GM12878 (cell line): Measurements from ENCODE around the gene INTU. TPM values are rescaled to one million over a fixed set of nuclear protein-coding genes. Genes with fewer than 3 reads are reported as not detected.

Source experiments
- ATAC-seq: fragments of 200-7000 bp; cut with Tn5 transposase; 3 replicates; pipeline ENCODE4 v1.9.1; 2020; ENCODE audit warnings: mild to moderate bottlenecking, moderate library complexity
- BruUV-seq: library from RNA; stranded (reverse); fragments of 400-500 nt; replicated peaks from 2 replicates; lab custom pipeline; 2021; lab: Mats Ljungman, UMichigan
- CTCF ChIA-PET: fragments of 300-600 bp; sonication (Branson Sonifier 250); formaldehyde crosslinking; extraction: SDS; loops from one replicate; lab custom pipeline; 2021; ENCODE audit warnings: inconsistent platforms; lab: Yijun Ruan, JAX
- POLR2A ChIA-PET: fragments of 350-600 bp; formaldehyde crosslinking; extraction: SDS; loops from one replicate; lab custom pipeline; 2021; ENCODE audit warnings: inconsistent platforms; lab: Charles Lee
- RAD21 ChIA-PET: fragments of 300-600 bp; sonication (Branson Sonifier 250); formaldehyde crosslinking; loops from one replicate; lab custom pipeline; 2023; ENCODE audit warnings: antibody characterized with exemption; ENCODE audit not compliant: unreplicated experiment; lab: Charles Lee
- SMC1A ChIA-PET: fragments of 300-600 bp; sonication (Branson Sonifier 250); formaldehyde crosslinking; loops from one replicate; lab custom pipeline; 2023; ENCODE audit not compliant: unreplicated experiment, uncharacterized antibody; lab: Charles Lee
- DNase-seq: peaks from one replicate; pipeline ENCODE4 v3.0.0-alpha.2; 2011; ENCODE audit warnings: low read depth, low spot score
- FAIRE-seq: peaks from 3 replicates; lab custom pipeline; 2011; peaks lifted over from hg19 to GRCh38; lab: Jason Lieb, UNC
- H2AFZ ChIP-seq: 2 replicates; pipeline ENCODE4 v1.6.0; 2011; ENCODE audit warnings: low read depth, low read length, control low read depth; ENCODE audit not compliant: control insufficient read depth
- H3K27ac ChIP-seq: 2 replicates; pipeline ENCODE4 v1.5.1; 2011; ENCODE audit warnings: control low read depth; ENCODE audit not compliant: control insufficient read depth, insufficient read depth
- H3K27me3 ChIP-seq, 2 experiments: replicated peaks in 1 of 2; 2 replicates each; pipeline versions ENCODE4 v1.6.0 to v1.6.1; 2011; ENCODE audit warnings: low read length in 1 of 2; ENCODE audit not compliant: control insufficient read depth in 2 of 2, insufficient read depth in 2 of 2
- H3K36me3 ChIP-seq, 2 experiments: 2 replicates each; pipeline ENCODE4 v1.5.1; 2011; ENCODE audit warnings: low read length in 1 of 2; ENCODE audit not compliant: control insufficient read depth in 2 of 2, insufficient read depth in 2 of 2
- H3K4me1 ChIP-seq: 2 replicates; pipeline ENCODE4 v1.6.1; 2011; ENCODE audit warnings: mild to moderate bottlenecking, low read length, moderate library complexity, mixed read lengths; ENCODE audit not compliant: control insufficient read depth, insufficient read depth
- H3K4me2 ChIP-seq: 2 replicates; pipeline ENCODE4 v1.6.0; 2011; ENCODE audit warnings: control low read depth; ENCODE audit not compliant: control insufficient read depth, insufficient read depth
- H3K4me3 ChIP-seq: fragments of 200-600 bp; sonication (generic); 2 replicates; pipeline ENCODE4 v1.5.1; 2016
- H3K79me2 ChIP-seq: 2 replicates; pipeline ENCODE4 v1.6.0; 2011; ENCODE audit warnings: low read length; ENCODE audit not compliant: control insufficient read depth, insufficient read depth
- H3K9ac ChIP-seq: 2 replicates; pipeline ENCODE4 v1.8.0; 2011; ENCODE audit warnings: low read length, control low read depth, mixed read lengths; ENCODE audit not compliant: control insufficient read depth, insufficient read depth
- H3K9me3 ChIP-seq: replicated peaks from 3 replicates; pipeline ENCODE4 v1.5.1; 2011; ENCODE audit warnings: mild to moderate bottlenecking, low read length; ENCODE audit not compliant: control insufficient read depth, insufficient read depth
- H4K20me1 ChIP-seq: 2 replicates; pipeline ENCODE4 v1.6.0; 2011; ENCODE audit not compliant: control insufficient read depth, insufficient read depth
- CBFB ChIP-seq: IDR thresholded peaks from 2 replicates; pipeline ENCODE4 v1.6.1; 2016; ENCODE audit warnings: antibody characterized with exemption, low read depth
- ETV6 ChIP-seq, 2 experiments: fragments of 450-650 bp in 1 of 2; IDR thresholded peaks in 1 of 2; conservative IDR thresholded peaks in 1 of 2; 2 replicates each; pipeline ENCODE4 v1.6.1; 2014; ENCODE audit warnings: antibody characterized with exemption in 1 of 2, borderline replicate concordance in 1 of 2, low read depth in 1 of 2, mild to moderate bottlenecking in 1 of 2, moderate library complexity in 1 of 2
- FOS ChIP-seq: IDR thresholded peaks from 3 replicates; pipeline ENCODE4 v1.6.1; 2011; ENCODE audit warnings: borderline replicate concordance; ENCODE audit not compliant: insufficient read length; ENCODE audit errors: extremely low read depth
- NFYA ChIP-seq: IDR thresholded peaks from 2 replicates; pipeline ENCODE4 v1.6.1; 2011; ENCODE audit warnings: low read depth, mild to moderate bottlenecking, low read length, improper control_type of control experiment, borderline replicate concordance
- RAD51 ChIP-seq: fragments of 450-650 bp; IDR thresholded peaks from 2 replicates; pipeline ENCODE4 v1.6.1; 2016; ENCODE audit warnings: moderate library complexity, mild to moderate bottlenecking, inconsistent platforms
- ZSCAN29 ChIP-seq: fragments of 450-650 bp; IDR thresholded peaks from 2 replicates; pipeline ENCODE4 v1.6.1; 2017; ENCODE audit warnings: mild to moderate bottlenecking, moderate library complexity
- WGBS: methylation state at CpG from one replicate; pipeline ENCODE4 v1.1.6; 2016; ENCODE audit warnings: low lambda C conversion rate; ENCODE audit not compliant: insufficient replicate concordance, insufficient coverage; ENCODE audit errors: missing lambda C conversion rate; 5-methylcytosine and 5-hydroxymethylcytosine counted together
- in situ Hi-C: fragments of 300-500 bp; cut with MboI; formaldehyde crosslinking; loops from 9 replicates; pipeline ENCODE4 v1.14.3; 2018; ENCODE audit warnings: mixed read lengths
- intact Hi-C: fragments of 100-400 bp; cut with micrococcal nuclease; formaldehyde crosslinking; loops from one replicate; pipeline ENCODE4 v1.14.2; 2022; ENCODE audit not compliant: unreplicated experiment
- polyA plus RNA-seq, 11 experiments: library from polyadenylated mRNA; depleted of rRNA in 4 of 11; unstranded in 6 of 11; stranded (reverse) in 5 of 11; fragments of >200 nt; fragmentation: Nextera tagmentation in 4 of 11; fragmentation: Illumina TruSeq in 1 of 11; extraction: Ambion mirVana in 4 of 11; extraction: Trizol in 1 of 11; gene quantifications; 1 replicate in 1 of 11; 2 replicates in 10 of 11; pipeline versions ENCODE4 v1.2.1 to v1.2.3, GENCODE V29; 2011 to 2016; ENCODE audit warnings: inconsistent platforms in 2 of 11, missing spikeins in 2 of 11, low read depth in 1 of 11
- total RNA-seq, 4 experiments: library from RNA; depleted of rRNA in 3 of 4; stranded (reverse); fragments of >200 nt in 3 of 4; fragmentation: Illumina TruSeq in 1 of 4; extraction: Trizol in 1 of 4; gene quantifications; 2 replicates each; pipeline versions ENCODE4 v1.2.1 to v1.2.3, GENCODE V29; 2013 to 2021
- TF ChIP-seq, protein P1 (sequence below): fragments of 450-650 bp; IDR thresholded peaks from 2 replicates; pipeline ENCODE4 v1.6.1; 2017; ENCODE audit warnings: antibody characterized with exemption, mild to moderate bottlenecking, moderate library complexity

The INTU gene
- total and polyA plus RNA-seq, 10 of the 15 experiments (the other 5 are each of a cell fraction or from before 2014, with no cell fraction given): under 0.01 to 0.15 (median 0.01) TPM; not detected in 4

- Histone ChIP-seq H3K27me3 (no peaks in the 10 kb centered on the region), H3K79me2 (no peaks in the 10 kb centered on the region), H3K36me3 (no peaks in the 10 kb centered on the region), H2AFZ (no peak overlapping the region), H3K4me1 (no peaks in the 10 kb centered on the region), H3K4me3 (no peak overlapping the region), H3K27ac (no peak overlapping the region), H3K9ac (no peak overlapping the region), H3K9me3 (no peaks in the 10 kb centered on the region), H4K20me1 (no peaks in the 10 kb centered on the region), H3K4me2 (no peak overlapping the region)
- intact Hi-C loops: no loop called here
- DNase-seq (no peak), FAIRE-seq (no peak), ATAC-seq (no peak)
- POLR2A ChIA-PET: no interaction called here
- TF ChIP-seq NFYA: no peak
- no peak for TF ChIP-seq ZSCAN29
- TF ChIP-seq ETV6 (conservative IDR thresholded peaks at IDR 0.05 in 1 of 2, IDR thresholded peaks at IDR 0.05 in 1 of 2; ENCODE audit: borderline replicate concordance in 1 of 2, low read depth in 1 of 2): no peak
- TF ChIP-seq, protein P1, sequence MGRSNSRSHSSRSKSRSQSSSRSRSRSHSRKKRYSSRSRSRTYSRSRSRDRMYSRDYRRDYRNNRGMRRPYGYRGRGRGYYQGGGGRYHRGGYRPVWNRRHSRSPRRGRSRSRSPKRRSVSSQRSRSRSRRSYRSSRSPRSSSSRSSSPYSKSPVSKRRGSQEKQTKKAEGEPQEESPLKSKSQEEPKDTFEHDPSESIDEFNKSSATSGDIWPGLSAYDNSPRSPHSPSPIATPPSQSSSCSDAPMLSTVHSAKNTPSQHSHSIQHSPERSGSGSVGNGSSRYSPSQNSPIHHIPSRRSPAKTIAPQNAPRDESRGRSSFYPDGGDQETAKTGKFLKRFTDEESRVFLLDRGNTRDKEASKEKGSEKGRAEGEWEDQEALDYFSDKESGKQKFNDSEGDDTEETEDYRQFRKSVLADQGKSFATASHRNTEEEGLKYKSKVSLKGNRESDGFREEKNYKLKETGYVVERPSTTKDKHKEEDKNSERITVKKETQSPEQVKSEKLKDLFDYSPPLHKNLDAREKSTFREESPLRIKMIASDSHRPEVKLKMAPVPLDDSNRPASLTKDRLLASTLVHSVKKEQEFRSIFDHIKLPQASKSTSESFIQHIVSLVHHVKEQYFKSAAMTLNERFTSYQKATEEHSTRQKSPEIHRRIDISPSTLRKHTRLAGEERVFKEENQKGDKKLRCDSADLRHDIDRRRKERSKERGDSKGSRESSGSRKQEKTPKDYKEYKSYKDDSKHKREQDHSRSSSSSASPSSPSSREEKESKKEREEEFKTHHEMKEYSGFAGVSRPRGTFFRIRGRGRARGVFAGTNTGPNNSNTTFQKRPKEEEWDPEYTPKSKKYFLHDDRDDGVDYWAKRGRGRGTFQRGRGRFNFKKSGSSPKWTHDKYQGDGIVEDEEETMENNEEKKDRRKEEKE: no peak
- no peak for TF ChIP-seq CBFB
- TF ChIP-seq FOS: no peak
- no peak for TF ChIP-seq RAD51
- in situ Hi-C loops: no loop called here
- CTCF ChIA-PET: interaction anchor here (1.5 kb wide), 1 partner anchor 69 kb away, joined by 3 read pairs; no protein-coding TSS in a partner anchor
- RAD21 ChIA-PET: no interaction called here
- SMC1A ChIA-PET: interaction anchor here (0.9 kb wide), 1 partner anchor 70 kb away, joined by 3 read pairs; no protein-coding TSS in a partner anchor
- no TSS peak for BruUV-seq
- 59% methylated on average over 9 of the region's 9 CpGs for WGBS
These were observed 23.4 kb downstream of the INTU start for GRCh38 chr4:127656047-127656680.
